GM21390 (cell line): ENCODE measurements around the gene DDX17.

Source experiments
- ATAC-seq: cut with Tn5 transposase; IDR thresholded peaks from one replicate; pipeline ENCODE4 v1.9.1; 2021; ENCODE audit not compliant: unreplicated experiment

Gene DDX17

DNA sequence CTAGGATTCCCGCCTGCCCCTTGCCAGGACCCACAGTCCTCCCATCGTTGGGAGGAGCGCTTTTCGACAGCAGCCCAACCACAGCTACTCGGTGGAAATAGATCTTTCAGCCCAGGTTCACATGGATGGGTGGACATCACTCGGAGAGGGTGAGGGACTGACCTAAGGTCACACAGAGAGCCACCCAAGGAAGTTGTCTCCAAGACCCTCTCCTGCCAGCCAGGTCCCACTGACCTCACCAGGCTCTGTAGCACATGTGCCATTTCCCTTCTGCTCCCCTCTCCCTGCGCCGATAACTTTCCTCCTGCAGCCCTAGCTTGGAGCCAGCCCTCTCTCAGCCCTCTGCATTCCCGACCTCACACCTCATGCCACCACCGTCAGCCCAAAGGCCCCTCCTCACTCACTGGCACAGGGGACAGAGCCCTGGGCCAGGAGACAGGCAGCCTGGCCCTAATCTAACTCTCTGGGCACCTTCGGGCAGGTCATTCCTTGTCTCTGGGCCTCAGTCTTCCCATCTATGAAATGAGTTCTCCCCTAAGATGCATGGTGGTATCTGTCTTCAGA is 55.8 kb downstream of the DDX17 start:
- ATAC-seq: no peak

DNA sequence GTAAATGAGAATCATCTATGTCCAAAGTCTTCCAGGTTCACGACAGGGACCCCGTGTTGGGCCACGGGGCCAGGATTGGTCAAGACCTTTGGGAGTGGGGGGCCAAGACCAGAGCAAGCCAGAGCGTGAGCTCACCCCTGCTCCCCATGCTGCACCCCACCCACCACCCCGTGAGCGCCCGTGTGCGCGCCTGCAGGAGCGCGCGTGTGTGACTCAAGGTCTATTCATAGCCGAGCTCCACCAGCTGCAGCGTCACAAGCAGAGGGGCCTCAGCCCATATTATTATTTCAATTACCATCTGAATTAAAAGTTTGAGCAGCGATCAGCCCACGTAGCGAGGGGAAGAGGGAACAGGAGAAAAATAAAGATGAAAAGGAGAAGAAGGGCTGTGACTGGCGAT is 56.3 kb downstream of the DDX17 start:
- no peak for ATAC-seq

DNA sequence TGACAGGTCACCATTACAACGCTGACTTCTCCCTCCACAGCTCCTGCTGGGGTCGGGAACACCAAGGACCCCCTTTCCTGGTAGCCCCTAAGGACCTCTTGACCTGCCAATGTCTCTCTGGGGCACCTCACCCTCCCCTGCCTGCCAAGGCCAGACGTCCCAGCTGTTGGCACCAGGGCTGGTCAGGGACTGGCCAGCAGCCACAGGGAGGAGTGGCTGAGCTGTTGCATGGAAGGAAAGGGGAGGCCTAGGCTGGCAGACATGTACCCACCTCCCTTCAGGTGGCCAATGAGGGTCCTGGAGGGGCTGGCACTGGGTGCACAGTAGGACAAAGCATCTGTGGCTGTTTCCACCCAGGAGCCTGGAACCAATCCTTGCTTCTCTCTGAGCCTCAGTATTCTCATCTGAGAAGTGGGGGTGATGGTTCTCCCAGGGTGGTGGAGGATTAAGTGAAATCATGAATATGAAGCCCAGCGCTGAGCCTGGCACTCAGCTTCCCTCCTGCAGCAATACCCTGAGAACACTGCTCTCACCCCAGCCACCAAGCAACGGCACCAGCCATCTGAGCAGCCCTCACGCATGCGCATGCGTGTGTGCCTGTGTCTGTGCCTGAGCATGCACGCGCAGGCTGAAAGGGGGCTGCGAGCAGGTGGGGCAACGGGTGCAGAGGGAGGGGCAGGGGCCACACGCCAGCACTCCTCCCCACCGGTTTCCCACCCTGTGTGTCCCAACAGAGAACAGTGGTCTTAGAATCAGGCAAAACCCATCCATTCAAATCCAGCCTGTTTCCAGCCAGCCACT is 57.0 kb downstream of the DDX17 start:
- no peak for ATAC-seq

DNA sequence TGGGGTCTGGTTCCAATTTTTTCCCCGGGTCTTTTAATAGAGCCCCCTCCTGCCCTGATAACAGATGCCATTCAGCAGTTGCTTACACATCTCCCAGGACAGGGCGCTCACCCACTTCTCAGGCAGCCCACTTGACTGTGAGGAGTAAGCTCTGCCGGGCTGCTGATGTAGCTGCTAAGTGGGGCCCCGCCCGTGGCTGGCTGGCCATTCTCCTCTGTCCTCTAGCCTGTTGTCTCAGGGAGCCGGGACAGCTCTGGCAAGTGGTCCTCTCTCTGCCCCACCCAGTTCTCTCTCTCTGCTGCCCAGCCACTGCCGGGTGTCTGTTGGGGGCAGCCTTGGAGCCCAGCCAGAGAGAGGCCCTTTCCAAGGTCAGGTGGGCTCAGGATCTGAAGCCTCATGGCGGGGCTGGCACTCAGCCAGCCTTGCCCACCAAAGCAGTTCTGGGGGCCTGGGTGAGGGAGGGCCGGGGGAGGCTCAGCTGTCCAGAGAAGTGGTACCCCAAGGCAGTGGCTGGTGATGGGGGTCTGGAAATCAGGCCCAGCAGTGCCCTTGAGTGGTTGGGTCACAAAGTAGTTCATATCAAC is 60.0 kb downstream of the DDX17 start:
- ATAC-seq: no peak

DNA sequence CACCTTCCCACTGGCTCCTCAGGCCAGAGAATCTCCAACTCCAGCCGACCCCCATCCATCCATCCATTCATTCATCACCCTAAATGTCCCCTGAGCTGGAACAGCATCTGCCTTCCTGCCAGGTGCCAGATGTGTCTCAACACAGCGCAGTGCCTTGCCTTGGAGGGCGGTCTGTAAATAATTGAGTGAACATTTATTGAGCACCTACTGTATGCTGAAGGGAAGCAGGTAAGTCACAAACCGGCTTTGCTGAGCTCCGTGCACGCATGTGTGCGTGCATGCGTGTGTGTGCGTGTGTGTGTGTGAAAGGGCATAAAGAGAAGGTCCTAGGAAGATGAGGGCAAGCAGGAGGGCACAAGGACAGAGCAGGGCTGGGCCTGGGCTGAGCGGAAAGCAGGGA is 61.3 kb downstream of the DDX17 start:
- no peak for ATAC-seq

DNA sequence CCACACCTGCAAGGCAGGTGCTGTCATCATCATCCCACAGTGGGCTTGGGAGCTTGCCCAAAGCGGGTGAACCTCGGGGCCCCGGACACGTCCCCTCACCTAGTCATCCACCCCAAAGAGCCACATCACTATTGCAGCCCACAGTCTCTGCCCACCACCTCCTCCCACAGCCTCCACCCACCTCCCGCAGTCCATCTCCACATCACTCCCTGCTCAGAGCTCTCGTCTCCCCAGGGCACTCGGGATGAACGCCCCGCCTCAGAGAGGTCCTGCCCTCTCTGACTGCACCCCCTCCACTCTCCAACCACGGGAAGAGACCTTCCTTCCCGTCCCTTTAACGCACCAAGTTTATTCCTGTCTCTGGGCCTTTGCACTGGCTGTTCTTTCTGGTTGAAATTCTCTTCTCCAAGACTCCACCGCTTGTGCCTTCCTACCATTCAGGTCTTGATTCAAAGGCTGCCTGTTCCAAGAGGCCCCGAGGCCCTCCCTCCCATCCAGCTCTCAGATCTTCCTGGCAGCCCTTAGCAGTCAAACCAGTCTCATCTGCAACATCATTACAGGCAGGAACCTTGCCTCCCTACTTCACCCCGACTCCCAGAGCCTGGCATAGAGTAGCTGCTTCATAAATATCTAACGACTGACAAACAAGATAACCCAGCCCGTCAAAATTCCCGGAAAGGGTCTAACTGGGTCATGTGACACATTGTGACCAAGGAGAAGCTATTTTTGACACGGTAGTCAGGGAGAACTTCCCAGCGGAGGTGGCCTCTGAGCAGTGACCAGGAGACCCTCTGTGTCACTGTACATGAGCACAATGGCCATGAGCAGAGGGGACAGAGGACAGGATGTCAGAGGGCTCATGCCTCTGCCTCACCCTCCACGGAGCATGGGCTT is 62.2 kb downstream of the DDX17 start:
- no peak for ATAC-seq

DNA sequence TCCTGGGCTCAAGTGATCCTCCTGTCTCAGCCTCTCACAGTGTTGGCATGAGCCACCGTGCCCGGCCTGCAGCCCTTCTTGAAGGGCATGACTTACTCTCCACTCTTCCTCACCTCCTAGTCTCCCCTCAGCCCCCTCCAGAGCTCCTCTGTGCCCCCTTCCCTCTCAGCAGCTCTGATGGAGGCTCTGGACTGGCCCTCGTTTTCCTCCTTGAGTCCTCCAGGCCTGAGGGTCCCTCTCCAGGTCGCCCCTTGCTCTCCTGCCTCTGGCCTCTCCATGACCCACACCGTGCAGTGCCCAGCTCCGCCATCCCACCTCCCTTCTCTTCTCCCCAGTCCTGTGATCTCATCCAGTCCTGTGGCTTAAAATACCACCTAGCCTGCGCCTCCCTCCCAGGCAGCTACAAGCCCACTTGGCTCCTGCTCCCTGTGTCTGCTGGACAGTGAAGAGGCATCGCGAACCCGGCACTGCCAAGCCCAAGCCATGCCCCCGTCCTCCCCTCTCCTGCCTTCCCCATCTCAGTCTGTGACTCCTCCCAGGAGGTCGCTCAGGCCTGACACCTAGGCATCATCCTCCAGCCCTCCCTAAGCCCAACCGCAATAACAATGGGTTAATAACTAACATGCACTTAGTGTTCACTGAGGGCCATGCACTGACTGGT is 63.0 kb downstream of the DDX17 start:
- no peak for ATAC-seq

DNA sequence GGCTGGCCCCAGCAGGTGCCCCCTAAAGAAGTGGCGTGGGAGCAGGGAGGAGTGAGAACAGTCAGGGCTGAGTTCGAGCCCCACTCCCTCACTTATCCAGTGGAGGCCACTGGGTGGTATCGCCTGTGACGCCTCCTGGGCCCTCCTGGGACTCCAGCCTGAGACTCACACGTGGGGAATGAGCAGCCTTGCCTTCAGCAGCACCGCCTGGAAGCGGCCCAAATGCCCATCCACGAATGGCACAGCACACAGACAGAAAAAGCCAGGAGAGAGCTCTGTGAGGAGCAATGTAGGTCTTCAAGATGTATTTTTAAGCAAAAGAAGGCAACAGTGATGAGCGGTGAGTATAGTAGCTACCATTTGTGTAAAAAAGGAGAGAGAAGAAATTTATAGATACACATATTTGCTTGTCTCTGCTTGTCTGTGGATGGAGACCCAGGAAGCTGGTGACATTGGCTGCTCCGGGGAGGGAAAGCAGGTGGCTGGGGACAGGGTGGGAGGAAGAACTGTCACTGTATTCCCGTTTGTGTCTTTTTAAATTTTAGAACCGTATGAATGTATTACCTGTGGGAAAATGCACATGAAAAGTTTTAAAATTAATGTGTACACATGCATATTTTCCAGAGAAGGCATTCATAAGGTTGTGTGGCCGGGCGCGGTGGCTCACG is 64.4 kb downstream of the DDX17 start:
- ATAC-seq: no peak

DNA sequence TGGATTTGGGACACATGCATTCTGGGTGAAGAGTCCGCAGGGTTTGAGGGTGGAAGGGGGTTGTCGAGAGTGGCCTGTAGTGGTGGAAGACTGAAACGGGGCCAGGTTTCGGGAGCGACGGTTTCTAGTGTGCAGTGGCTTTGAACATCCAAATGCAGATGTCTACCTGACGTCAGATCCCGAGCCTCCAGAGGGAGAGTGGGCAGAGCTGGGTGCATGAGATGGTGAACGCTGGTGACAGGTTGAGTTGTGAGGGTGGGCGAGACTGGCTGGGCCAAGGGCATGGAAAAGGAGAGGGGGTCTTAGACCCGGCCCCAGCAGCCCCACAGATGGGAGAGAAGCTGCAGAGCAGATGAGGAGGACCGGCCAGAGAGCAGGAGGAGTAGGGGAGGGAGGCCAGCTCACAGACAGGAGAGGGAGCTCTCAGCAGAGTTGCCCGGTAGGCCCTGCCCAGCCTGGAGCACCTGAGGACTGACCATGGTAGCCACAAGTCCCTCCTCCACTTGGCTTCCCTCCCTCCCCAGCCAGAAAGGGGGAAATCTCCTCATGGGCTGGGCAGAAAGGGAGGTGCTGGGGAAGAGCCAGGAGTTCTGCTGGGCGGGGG is 65.3 kb downstream of the DDX17 start:
- no peak for ATAC-seq

DNA sequence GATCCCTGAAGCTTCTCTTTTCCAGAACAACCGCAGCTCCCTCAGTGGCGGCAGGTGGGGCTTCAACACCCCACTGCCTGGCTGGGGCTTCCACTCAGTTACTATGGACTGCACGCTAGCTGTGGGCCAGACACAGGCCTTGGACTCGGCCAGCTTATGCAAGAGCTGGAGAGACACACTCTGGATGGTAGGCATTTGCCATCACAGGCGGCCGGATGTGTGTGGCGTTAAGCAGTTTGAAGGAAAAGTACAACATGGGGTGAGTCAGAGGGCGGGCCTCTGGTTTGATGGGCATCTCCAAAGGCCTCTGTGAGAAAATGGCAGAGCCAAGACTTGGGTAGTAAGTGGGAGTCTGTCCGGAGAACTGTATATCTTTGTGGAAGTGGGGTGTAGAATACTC is 68.7 kb downstream of the DDX17 start:
- ATAC-seq: no peak

DNA sequence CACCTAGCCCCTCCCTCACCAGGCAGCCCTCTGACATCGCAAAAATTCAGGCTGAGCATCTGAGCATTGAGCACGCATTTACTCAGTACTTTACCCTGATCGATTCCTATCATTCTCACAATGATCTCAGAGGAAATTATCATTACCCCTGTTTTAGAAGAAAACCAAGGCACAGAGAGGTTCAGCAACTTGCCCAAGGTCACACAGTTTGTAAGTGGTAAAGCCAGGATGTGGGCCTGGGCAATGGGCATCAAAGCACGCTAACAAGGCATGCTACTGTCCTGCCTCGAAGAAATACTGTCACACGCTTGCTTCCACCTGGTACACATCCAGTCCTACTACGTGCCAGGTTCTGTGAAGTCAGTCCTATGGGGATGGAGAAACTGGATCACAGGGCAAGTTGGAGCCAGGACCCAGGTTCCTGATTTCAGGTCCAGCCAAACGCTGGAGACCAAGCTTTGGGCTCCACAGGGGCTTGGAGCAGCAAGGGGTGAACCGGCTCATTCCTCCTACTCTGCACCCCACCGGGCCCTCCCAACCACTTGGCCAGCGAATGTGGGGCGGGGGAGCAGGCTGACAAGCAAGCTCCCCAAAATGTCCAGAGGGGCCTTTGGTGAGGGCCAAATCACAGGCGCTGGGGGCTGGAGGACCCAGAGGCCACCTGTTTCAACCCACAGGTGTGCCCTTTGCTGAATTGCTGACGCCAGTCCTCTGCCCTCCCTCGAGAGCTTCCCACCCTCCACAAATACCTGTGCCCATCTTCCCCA is 69.3 kb downstream of the DDX17 start:
- ATAC-seq: no peak

DNA sequence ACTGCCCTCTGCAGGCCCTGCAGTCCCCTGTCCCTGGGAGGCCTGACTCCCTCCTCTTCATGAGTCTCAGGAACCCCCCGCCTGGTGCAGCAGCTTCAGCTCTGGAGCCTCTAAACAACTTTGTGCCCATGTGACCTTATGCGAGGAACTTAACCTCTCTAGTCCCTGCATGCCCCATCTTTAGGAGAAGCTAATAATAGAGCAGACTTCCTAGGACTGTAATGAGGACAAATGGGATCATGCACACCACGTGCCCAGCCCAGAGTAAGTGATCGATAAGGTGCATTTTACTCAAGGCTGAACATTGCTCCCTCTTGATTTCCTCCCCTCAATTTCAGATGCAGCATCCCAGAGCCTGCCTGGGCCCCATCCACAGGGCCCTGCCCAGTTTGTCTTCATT is 70.1 kb downstream of the DDX17 start:
- no peak for ATAC-seq

DNA sequence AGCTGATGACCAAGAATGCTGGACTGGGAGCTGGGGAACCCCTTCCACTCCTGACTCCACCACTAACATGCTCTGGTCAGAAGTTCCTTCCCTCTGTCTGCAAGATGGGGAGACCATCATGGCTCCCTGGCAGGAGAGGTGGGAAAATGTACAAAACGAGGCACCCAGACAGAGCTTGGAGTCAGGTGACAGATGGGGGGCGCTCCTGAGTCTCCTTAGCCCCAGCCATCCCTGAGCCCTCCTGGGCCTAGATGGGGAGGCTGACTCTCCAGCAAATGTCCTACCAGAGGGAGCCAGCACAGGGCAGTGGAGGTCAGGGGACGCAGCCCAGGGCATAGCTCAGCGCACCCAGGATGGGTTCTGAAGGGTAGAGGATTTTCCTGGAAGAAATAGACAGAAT is 71.1 kb downstream of the DDX17 start:
- ATAC-seq: no peak

DNA sequence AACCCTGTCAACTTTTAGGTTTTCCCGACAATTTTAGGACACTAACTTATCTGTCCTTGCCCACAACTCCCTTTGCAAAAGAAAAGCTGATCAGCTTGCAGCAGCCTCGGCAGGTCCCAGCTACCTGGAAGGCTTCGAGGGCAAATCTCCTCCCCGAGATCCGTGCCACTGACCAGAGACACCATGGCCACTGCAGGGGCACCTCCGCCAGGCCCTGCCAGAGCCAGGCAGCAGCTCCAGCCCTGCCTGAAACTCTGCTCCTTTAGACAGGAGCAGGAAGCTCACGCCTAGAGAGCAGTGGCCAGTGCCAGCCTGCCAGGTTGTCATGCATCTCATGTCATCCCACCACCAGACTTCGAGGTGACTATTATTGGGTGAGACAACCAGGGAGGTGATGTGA is 72.2 kb downstream of the DDX17 start:
- ATAC-seq: no peak
